ENCODE data around the gene CLDN16. TPM values are rescaled to one million over a fixed set of nuclear protein-coding genes. Genes with fewer than 3 reads are reported as not detected.

Gene CLDN16
- total RNA-seq, 1 donor from 2014 or later, result not detected

- H3K4me1 Mint-ChIP-seq (ENCODE audit: low read depth, unreplicated experiment), result no peaks in the 10 kb centered on the region
- no peaks in the 10 kb centered on the region for H3K9me3 Mint-ChIP-seq (ENCODE audit: unreplicated experiment)
- H3K4me3 Mint-ChIP-seq (ENCODE audit: unreplicated experiment), result no peak overlapping the region
- TF ChIP-seq, protein P1, sequence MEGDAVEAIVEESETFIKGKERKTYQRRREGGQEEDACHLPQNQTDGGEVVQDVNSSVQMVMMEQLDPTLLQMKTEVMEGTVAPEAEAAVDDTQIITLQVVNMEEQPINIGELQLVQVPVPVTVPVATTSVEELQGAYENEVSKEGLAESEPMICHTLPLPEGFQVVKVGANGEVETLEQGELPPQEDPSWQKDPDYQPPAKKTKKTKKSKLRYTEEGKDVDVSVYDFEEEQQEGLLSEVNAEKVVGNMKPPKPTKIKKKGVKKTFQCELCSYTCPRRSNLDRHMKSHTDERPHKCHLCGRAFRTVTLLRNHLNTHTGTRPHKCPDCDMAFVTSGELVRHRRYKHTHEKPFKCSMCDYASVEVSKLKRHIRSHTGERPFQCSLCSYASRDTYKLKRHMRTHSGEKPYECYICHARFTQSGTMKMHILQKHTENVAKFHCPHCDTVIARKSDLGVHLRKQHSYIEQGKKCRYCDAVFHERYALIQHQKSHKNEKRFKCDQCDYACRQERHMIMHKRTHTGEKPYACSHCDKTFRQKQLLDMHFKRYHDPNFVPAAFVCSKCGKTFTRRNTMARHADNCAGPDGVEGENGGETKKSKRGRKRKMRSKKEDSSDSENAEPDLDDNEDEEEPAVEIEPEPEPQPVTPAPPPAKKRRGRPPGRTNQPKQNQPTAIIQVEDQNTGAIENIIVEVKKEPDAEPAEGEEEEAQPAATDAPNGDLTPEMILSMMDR (IDR thresholded peaks at IDR 0.05; ENCODE audit: partially characterized antibody, unreplicated experiment), result no peak
- no peak for DNase-seq
- H3K36me3 Mint-ChIP-seq (ENCODE audit: unreplicated experiment), result no peaks in the 10 kb centered on the region
- no peak overlapping the region for H3K27ac Mint-ChIP-seq (ENCODE audit: unreplicated experiment)
- no peaks in the 10 kb centered on the region for H3K27me3 Mint-ChIP-seq (ENCODE audit: unreplicated experiment)
These were observed 42.1 kb upstream of the CLDN16 start for GRCh38 chr3:190345878-190346277.

GRCh38 chr3:190346541-190346940 lies 41.4 kb upstream of the CLDN16 start:
- no peak for DNase-seq
- no peaks in the 10 kb centered on the region for H3K36me3 Mint-ChIP-seq (ENCODE audit: unreplicated experiment)
- TF ChIP-seq, protein P1 (IDR thresholded peaks at IDR 0.05; ENCODE audit: partially characterized antibody, unreplicated experiment), result no peak
- H3K4me1 Mint-ChIP-seq (ENCODE audit: low read depth, unreplicated experiment), result no peaks in the 10 kb centered on the region
- H3K27ac Mint-ChIP-seq (ENCODE audit: unreplicated experiment), result no peak overlapping the region
- no peak overlapping the region for H3K4me3 Mint-ChIP-seq (ENCODE audit: unreplicated experiment)
- H3K27me3 Mint-ChIP-seq (ENCODE audit: unreplicated experiment), result no peaks in the 10 kb centered on the region
- H3K9me3 Mint-ChIP-seq (ENCODE audit: unreplicated experiment), result no peaks in the 10 kb centered on the region

DNA sequence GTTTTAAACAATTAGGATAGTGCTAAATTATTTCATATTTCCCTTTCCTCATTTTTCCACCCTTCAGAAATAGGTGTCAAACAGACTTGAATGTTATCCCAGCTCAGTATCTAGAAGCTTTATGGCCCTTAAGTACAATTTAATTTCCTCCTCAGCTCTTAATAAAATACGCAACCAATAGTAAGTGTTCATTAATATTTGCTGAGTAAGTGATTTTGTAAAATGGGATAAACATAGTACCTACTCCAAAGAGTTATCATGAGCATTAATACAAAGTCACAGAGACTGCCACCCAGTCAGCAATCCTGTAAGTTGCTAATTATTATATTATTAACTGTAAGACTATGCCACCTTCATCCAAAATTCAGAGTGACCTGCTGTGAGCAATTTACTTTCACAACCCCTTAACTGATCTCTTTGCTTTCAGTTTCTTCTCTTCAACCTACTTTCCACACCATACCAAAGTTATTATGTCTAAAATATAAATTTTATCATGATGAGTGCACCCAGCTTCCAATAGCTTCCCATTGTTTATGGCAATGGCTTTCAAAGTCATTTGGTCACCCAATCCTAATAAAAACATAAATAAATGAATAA lies 35.0 kb upstream of the CLDN16 start:
- H3K4me1 Mint-ChIP-seq (ENCODE audit: low read depth, unreplicated experiment), result no peaks in the 10 kb centered on the region
- peaks cover 2% of the 10 kb centered on the region for H3K9me3 Mint-ChIP-seq (ENCODE audit: unreplicated experiment)
- no peaks in the 10 kb centered on the region for H3K27me3 Mint-ChIP-seq (ENCODE audit: unreplicated experiment)
- H3K27ac Mint-ChIP-seq (ENCODE audit: unreplicated experiment), result no peak overlapping the region
- DNase-seq, result no peak
- TF ChIP-seq, protein P1 (IDR thresholded peaks at IDR 0.05; ENCODE audit: partially characterized antibody, unreplicated experiment), result no peak
- no peaks in the 10 kb centered on the region for H3K36me3 Mint-ChIP-seq (ENCODE audit: unreplicated experiment)
- no peak overlapping the region for H3K4me3 Mint-ChIP-seq (ENCODE audit: unreplicated experiment)

GRCh38 chr3:190356246-190356645 lies 31.7 kb upstream of the CLDN16 start:
- DNase-seq, result no peak
- no peaks in the 10 kb centered on the region for H3K27me3 Mint-ChIP-seq (ENCODE audit: unreplicated experiment)
- H3K27ac Mint-ChIP-seq (ENCODE audit: unreplicated experiment), result no peak overlapping the region
- no peak overlapping the region for H3K4me3 Mint-ChIP-seq (ENCODE audit: unreplicated experiment)
- H3K36me3 Mint-ChIP-seq (ENCODE audit: unreplicated experiment), result no peaks in the 10 kb centered on the region
- H3K4me1 Mint-ChIP-seq (ENCODE audit: low read depth, unreplicated experiment), result no peaks in the 10 kb centered on the region
- TF ChIP-seq, protein P1 (IDR thresholded peaks at IDR 0.05; ENCODE audit: partially characterized antibody, unreplicated experiment), result no peak
- peaks cover 2% of the 10 kb centered on the region for H3K9me3 Mint-ChIP-seq (ENCODE audit: unreplicated experiment)

GRCh38 chr3:190357468-190357867 lies 30.5 kb upstream of the CLDN16 start:
- TF ChIP-seq, protein P1 (IDR thresholded peaks at IDR 0.05; ENCODE audit: partially characterized antibody, unreplicated experiment), result no peak
- H3K9me3 Mint-ChIP-seq (ENCODE audit: unreplicated experiment), result peaks cover 2% of the 10 kb centered on the region
- no peaks in the 10 kb centered on the region for H3K27me3 Mint-ChIP-seq (ENCODE audit: unreplicated experiment)
- no peak overlapping the region for H3K27ac Mint-ChIP-seq (ENCODE audit: unreplicated experiment)
- no peak for DNase-seq
- no peaks in the 10 kb centered on the region for H3K4me1 Mint-ChIP-seq (ENCODE audit: low read depth, unreplicated experiment)
- no peaks in the 10 kb centered on the region for H3K36me3 Mint-ChIP-seq (ENCODE audit: unreplicated experiment)
- no peak overlapping the region for H3K4me3 Mint-ChIP-seq (ENCODE audit: unreplicated experiment)
